ENCODE measurements around the gene TMEM212. TPM values are rescaled to one million over a fixed set of nuclear protein-coding genes. Genes with fewer than 3 reads are reported as not detected.

The TMEM212 gene
- total and polyA plus RNA-seq, 2 of the 13 experiments (the other 11 are each of a cell fraction or from before 2014, with no cell fraction given), result not detected

GRCh38 chr3:171809861-171810628 is 33.1 kb upstream of the TMEM212 start, which contains the start of gene PLD1 (continued):
- no peak for TF ChIP-seq SRSF9 (IDR thresholded peaks at IDR 0.05; ENCODE audit: borderline replicate concordance, insufficient read depth, low read depth, low read length, poor library complexity, severe bottlenecking)
- peak; percentile 86; the same call in 1 of the 2 replicates for TF ChIP-seq ZFP36L1 (CRISPR knock-in tag; IDR thresholded peaks at IDR 0.05)
- TF ChIP-seq ZNF292 (CRISPR knock-in tag; IDR thresholded peaks at IDR 0.05; ENCODE audit: borderline replicate concordance, low read depth), result peak; percentile 82
- peak; percentile 39 for TF ChIP-seq SIX4 (CRISPR knock-in tag; IDR thresholded peaks at IDR 0.05)
- 0 out of 2 replicates have a peak, but pooled peaks have one; percentile 49 for TF ChIP-seq ZBTB3 (CRISPR knock-in tag; IDR thresholded peaks at IDR 0.05; ENCODE audit: borderline replicate concordance, low read depth)
- TF ChIP-seq CHD2 (IDR thresholded peaks at IDR 0.05; ENCODE audit: low read depth, low read length), result 0 out of 2 replicates have a peak, but pooled peaks have one; percentile 16
- no peak for TF ChIP-seq NFE2 (CRISPR knock-in tag; IDR thresholded peaks at IDR 0.05)
- 0 out of 2 replicates have a peak, but pooled peaks have one; percentile 7 for TF ChIP-seq NFYC (CRISPR knock-in tag; IDR thresholded peaks at IDR 0.05)
- no peak for TF ChIP-seq SOX6 (IDR thresholded peaks at IDR 0.05)
- peak; percentile 62 for TF ChIP-seq SOX6 (CRISPR knock-in tag; IDR thresholded peaks at IDR 0.05)
- TF ChIP-seq ZNF234 (CRISPR knock-in tag; conservative IDR thresholded peaks at IDR 0.05), result peak; percentile 76; the same call in 1 of the 2 replicates
- peak; percentile 63; the same call in 1 of the 2 replicates for TF ChIP-seq ZNF574 (CRISPR knock-in tag; IDR thresholded peaks at IDR 0.05)
- peak; percentile 29 for TF ChIP-seq TEAD3 (CRISPR knock-in tag; optimal IDR thresholded peaks at IDR 0.05; ENCODE audit: borderline replicate concordance)
- TF ChIP-seq RAD51 (IDR thresholded peaks at IDR 0.05; ENCODE audit: borderline replicate concordance), result no peak
- no peak for TF ChIP-seq ZNF432 (CRISPR knock-in tag; IDR thresholded peaks at IDR 0.05; ENCODE audit: borderline replicate concordance)
- peak; percentile 98 for TF ChIP-seq KDM5B (CRISPR knock-in tag; IDR thresholded peaks at IDR 0.05; ENCODE audit: borderline replicate concordance)
- TF ChIP-seq ZNF878 (CRISPR knock-in tag; IDR thresholded peaks at IDR 0.05), result peak; percentile 87
- peak; percentile 53; the same call in 1 of the 2 replicates for TF ChIP-seq MIER2 (CRISPR knock-in tag; IDR thresholded peaks at IDR 0.05)
- TF ChIP-seq ZNF276 (CRISPR knock-in tag; IDR thresholded peaks at IDR 0.05; ENCODE audit: low read depth), result peak; percentile 9; the same call in 1 of the 2 replicates
- TF ChIP-seq DMTF1 (CRISPR knock-in tag; IDR thresholded peaks at IDR 0.05), result no peak
- peak; percentile 65; the same call in 1 of the 2 replicates for TF ChIP-seq ZNF414 (CRISPR knock-in tag; IDR thresholded peaks at IDR 0.05)
- peak; percentile 72; the same call in 1 of the 2 replicates for TF ChIP-seq JUND (CRISPR knock-in tag; IDR thresholded peaks at IDR 0.05)

Data from HepG2 (cell line).